ENCODE results near the gene HOXD3. TPM values are rescaled to one million over a fixed set of nuclear protein-coding genes. Genes with fewer than 3 reads are reported as not detected.

The HOXD3 gene
- total and polyA plus RNA-seq, 10 donors = 1.2 to 15.3 (median 7.7) TPM

DNA sequence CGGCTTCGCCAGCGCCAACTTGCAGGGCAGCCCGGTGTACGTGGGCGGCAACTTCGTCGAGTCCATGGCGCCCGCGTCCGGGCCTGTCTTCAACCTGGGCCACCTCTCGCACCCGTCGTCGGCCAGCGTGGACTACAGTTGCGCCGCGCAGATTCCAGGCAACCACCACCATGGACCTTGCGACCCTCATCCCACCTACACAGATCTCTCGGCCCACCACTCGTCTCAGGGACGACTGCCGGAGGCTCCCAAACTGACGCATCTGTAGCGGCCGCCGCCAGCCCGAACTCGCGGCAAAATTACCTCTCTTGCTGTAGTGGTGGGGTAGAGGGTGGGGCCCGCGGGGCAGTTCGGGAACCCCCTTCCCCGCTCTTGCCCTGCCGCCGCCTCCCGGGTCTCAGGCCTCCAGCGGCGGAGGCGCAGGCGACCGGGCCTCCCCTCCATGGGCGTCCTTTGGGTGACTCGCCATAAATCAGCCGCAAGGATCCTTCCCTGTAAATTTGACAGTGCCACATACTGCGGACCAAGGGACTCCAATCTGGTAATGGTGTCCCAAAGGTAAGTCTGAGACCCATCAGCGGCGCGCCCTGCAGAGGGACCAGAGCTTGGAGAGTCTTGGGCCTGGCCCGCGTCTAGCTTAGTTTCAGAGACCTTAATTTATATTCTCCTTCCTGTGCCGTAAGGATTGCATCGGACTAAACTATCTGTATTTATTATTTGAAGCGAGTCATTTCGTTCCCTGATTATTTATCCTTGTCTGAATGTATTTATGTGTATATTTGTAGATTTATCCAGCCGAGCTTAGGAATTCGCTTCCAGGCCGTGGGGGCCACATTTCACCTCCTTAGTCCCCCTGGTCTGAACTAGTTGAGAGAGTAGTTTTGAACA is 15.1 kb downstream of the HOXD3 start:
- H3K4me1 ChIP-seq = peaks cover 0 to 19% (median 10%) of the 10 kb centered on the region in 6 donors
- 17 to 43% (median 30%) methylated on average over 36 to 60 of the region's 60 CpGs for WGBS, 5 donors
- H3K27ac ChIP-seq = no peak overlapping the region
- peaks cover 0 to 7% (median 0%) of the 10 kb centered on the region in 6 donors for H3K36me3 ChIP-seq
- no peak for TF ChIP-seq POLR2A (IDR thresholded peaks at IDR 0.05)
- TF ChIP-seq, protein P1, sequence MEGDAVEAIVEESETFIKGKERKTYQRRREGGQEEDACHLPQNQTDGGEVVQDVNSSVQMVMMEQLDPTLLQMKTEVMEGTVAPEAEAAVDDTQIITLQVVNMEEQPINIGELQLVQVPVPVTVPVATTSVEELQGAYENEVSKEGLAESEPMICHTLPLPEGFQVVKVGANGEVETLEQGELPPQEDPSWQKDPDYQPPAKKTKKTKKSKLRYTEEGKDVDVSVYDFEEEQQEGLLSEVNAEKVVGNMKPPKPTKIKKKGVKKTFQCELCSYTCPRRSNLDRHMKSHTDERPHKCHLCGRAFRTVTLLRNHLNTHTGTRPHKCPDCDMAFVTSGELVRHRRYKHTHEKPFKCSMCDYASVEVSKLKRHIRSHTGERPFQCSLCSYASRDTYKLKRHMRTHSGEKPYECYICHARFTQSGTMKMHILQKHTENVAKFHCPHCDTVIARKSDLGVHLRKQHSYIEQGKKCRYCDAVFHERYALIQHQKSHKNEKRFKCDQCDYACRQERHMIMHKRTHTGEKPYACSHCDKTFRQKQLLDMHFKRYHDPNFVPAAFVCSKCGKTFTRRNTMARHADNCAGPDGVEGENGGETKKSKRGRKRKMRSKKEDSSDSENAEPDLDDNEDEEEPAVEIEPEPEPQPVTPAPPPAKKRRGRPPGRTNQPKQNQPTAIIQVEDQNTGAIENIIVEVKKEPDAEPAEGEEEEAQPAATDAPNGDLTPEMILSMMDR (IDR thresholded peaks at IDR 0.05 in 8 of 11, conservative IDR thresholded peaks at IDR 0.05 in 3 of 11) = no peak
- TF ChIP-seq POLR2AphosphoS5 (IDR thresholded peaks at IDR 0.05) = no peak
- intact Hi-C loops (cut with DNase I; ENCODE audit: low total_unique reads) = no loop called here
- H3K9me3 ChIP-seq = no peaks in the 10 kb centered on the region
- H3K27me3 ChIP-seq (replicated peaks in 1 of 7) = peaks cover 6 to 100% (median 56%) of the 10 kb centered on the region in 7 donors
- no peak overlapping the region for H3K4me3 ChIP-seq
- peak; percentile 64 for DNase-seq

DNA sequence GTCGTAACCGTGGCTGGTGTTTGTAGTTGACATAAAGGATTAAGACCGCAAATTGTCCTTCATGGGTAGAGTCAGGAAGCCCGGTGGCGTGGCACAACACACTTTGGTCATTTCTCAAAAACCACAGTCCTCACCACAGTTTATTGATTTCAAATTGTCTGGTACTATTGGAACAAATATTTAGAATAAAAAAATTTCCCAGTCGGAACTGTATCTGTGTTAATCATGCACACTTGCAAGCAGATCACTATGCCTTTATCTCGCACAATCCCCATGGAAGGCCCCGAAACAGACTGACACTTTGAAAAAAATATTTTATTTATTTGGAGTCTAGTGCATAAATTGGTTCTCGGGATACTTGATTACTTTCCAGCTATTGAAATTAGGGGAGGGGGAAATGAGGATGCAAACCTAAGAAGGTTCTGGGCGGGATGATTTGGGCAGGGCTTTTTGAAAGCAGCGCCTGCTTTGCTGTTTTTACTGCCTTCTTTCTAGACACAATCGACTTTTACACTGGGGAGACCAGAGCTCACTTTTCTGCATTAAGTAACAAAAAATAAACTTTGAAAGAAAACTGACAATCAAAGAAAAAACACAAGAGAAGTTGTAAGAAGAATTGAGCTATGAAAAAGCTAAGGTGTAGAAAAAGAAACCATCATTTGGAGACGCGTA is 15.9 kb downstream of the HOXD3 start:
- Histone ChIP-seq H3K27me3 (replicated peaks in 1 of 7) (peaks cover 6 to 100% (median 59%) of the 10 kb centered on the region in 7 donors), H3K27ac (no peak overlapping the region), H3K36me3 (peaks cover 0 to 7% (median 0%) of the 10 kb centered on the region in 6 donors), H3K4me3 (no peak overlapping the region), H3K4me1 (peaks cover 3 to 26% (median 14%) of the 10 kb centered on the region in 6 donors), H3K9me3 (no peaks in the 10 kb centered on the region)
- TF ChIP-seq, protein P1 (IDR thresholded peaks at IDR 0.05 in 8 of 11, conservative IDR thresholded peaks at IDR 0.05 in 3 of 11) = no peak
- TF ChIP-seq POLR2A (IDR thresholded peaks at IDR 0.05) = no peak
- TF ChIP-seq POLR2AphosphoS5 (IDR thresholded peaks at IDR 0.05) = no peak
- WGBS, 5 donors = 29 to 39% (median 34%) methylated on average over 14 of the region's 14 CpGs
- DNase-seq = no peak
- intact Hi-C loops (cut with DNase I; ENCODE audit: low total_unique reads) = no loop called here

DNA sequence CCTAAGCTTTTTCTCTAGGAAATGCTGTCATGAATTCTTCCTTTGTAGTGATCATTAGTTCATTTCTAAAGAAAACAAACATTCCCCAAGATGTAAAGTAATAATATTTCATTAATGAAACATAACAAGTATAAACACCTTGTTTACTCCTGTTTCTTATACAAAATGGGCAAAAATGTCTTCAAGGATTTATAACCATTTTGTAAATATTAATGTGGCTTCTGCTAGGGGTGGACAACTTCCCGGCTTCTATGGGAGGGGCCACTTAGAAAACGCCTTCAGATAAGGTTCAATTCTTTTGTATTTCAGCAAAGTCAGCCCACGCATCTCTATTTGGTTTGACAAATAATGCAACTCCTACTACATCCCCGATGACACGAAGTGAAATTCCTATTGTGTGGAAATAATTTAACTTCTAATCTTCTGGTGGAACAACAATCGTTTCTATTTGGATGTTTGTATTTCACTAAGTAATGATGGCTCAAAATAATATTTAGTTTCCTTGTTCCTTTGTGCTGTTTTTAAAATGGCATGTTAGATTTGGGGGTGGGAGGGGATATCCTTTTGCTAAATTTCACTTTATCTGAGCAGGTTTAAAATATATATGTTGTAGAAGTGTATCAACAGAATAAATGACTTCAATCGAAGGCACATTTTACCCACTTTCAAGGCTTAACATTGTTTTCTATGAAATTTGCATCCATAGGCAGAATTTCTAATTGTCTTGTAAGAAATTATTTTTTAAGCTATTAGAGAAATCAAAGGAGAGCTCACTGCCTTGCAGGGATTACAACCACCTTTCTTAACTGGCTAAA is 16.7 kb downstream of the HOXD3 start:
- peaks cover 0 to 7% (median 0%) of the 10 kb centered on the region in 6 donors for H3K36me3 ChIP-seq
- H3K27me3 ChIP-seq (replicated peaks in 1 of 7) = peaks cover 6 to 100% (median 65%) of the 10 kb centered on the region in 7 donors
- 23 to 30% (median 29%) methylated on average over 7 of the region's 7 CpGs for WGBS, 5 donors
- intact Hi-C loops (cut with DNase I; ENCODE audit: low total_unique reads) = no loop called here
- no peak overlapping the region for H3K27ac ChIP-seq
- H3K4me3 ChIP-seq = no peak overlapping the region
- H3K4me1 ChIP-seq = peaks cover 5 to 33% (median 19%) of the 10 kb centered on the region in 6 donors
- no peaks in the 10 kb centered on the region for H3K9me3 ChIP-seq
- TF ChIP-seq POLR2AphosphoS5 (IDR thresholded peaks at IDR 0.05) = no peak
- no peak for TF ChIP-seq POLR2A (IDR thresholded peaks at IDR 0.05)
- TF ChIP-seq, protein P1 (IDR thresholded peaks at IDR 0.05 in 8 of 11, conservative IDR thresholded peaks at IDR 0.05 in 3 of 11) = no peak
- no peak for DNase-seq

All from spleen (tissue), 11 donors.